GM21447 (cell line): ENCODE measurements around the gene LCE5A.
"Not testable (repeated sequence)": the region's sequence is repeated elsewhere in the genome, so short reads cannot be mapped to it uniquely, and the experiment has no call there.

ENCODE experiments used
- ATAC-seq: cut with Tn5 transposase; IDR thresholded peaks from one replicate; pipeline ENCODE4 v1.9.1; 2021; ENCODE audit not compliant: unreplicated experiment

Gene LCE5A

GRCh38 chr1:152515434-152515783 is 4.8 kb downstream of the LCE5A start:
- no peak for ATAC-seq

- ATAC-seq, result no peak
These were observed 5.5 kb downstream of the LCE5A start for GRCh38 chr1:152516082-152516481.

GRCh38 chr1:152517237-152517811 is 6.7 kb downstream of the LCE5A start:
- no peak for ATAC-seq

- no peak for ATAC-seq
These were observed 9.2 kb downstream of the LCE5A start for GRCh38 chr1:152519851-152520250.

GRCh38 chr1:152520561-152521090 is 10.0 kb downstream of the LCE5A start:
- ATAC-seq, result no peak

GRCh38 chr1:152525080-152525641 is 14.6 kb downstream of the LCE5A start:
- ATAC-seq, result no peak

- no peak for ATAC-seq
These were observed 22.8 kb downstream of the LCE5A start for GRCh38 chr1:152533327-152533938.

GRCh38 chr1:152535774-152536173 is 25.2 kb downstream of the LCE5A start:
- ATAC-seq, result no peak

GRCh38 chr1:152537496-152537895 is 26.9 kb downstream of the LCE5A start:
- ATAC-seq, result no peak

- no peak for ATAC-seq
These were observed 29.3 kb downstream of the LCE5A start for GRCh38 chr1:152539901-152540300.

- no peak for ATAC-seq
These were observed 33.2 kb downstream of the LCE5A start for GRCh38 chr1:152543820-152544219.

- ATAC-seq, result no peak
These were observed 36.1 kb downstream of the LCE5A start for GRCh38 chr1:152546704-152547103.

- ATAC-seq, result not testable (repeated sequence)
These were observed 37.8 kb downstream of the LCE5A start for GRCh38 chr1:152548358-152548757.
